GM12874 (cell line): ENCODE results near the gene KHSRP.

Source experiments
- CTCF ChIP-seq: IDR thresholded peaks from 2 replicates; pipeline ENCODE4 v1.5.1; 2011; ENCODE audit warnings: low read depth, mild to moderate bottlenecking, control low read depth, low read length, moderate library complexity; ENCODE audit not compliant: insufficient read depth

KHSRP gene

GRCh38 chr19:6424195-6424938 is at the start of gene KHSRP:
KHSRP (minus strand) TSS chr19:6424811; CDS start chr19:6424701, 110 bp downstream.
- no peak for TF ChIP-seq CTCF

- TF ChIP-seq CTCF, result no peak
Measured at GRCh38 chr19:6473647-6474046, 49.0 kb upstream of the KHSRP start.

GRCh38 chr19:6472713-6473112 is 48.1 kb upstream of the KHSRP start:
- TF ChIP-seq CTCF, result no peak

GRCh38 chr19:6471076-6471475 is 46.5 kb upstream of the KHSRP start:
- no peak for TF ChIP-seq CTCF

- no peak for TF ChIP-seq CTCF
Measured at GRCh38 chr19:6470173-6470572, 45.6 kb upstream of the KHSRP start.

- no peak for TF ChIP-seq CTCF
Measured at GRCh38 chr19:6467384-6467783, 42.8 kb upstream of the KHSRP start.

GRCh38 chr19:6466526-6467248 is 42.1 kb upstream of the KHSRP start:
- TF ChIP-seq CTCF, result no peak
